NCI-H446 treated with DMSO at 0.1 percent for 48 hours (cell line): Measurements from ENCODE around the gene HKDC1.
A peak's percentile ranks its signal among the peaks of the same experiment; 100 is the strongest.
"Not testable (repeated sequence)": the region's sequence is repeated elsewhere in the genome, so short reads cannot be mapped to it uniquely, and the experiment has no call there.

Source experiments
- DNase-seq: peaks from one replicate; lab custom pipeline; 2025; lab: John Stamatoyannopoulos, UW

HKDC1 gene

DNA sequence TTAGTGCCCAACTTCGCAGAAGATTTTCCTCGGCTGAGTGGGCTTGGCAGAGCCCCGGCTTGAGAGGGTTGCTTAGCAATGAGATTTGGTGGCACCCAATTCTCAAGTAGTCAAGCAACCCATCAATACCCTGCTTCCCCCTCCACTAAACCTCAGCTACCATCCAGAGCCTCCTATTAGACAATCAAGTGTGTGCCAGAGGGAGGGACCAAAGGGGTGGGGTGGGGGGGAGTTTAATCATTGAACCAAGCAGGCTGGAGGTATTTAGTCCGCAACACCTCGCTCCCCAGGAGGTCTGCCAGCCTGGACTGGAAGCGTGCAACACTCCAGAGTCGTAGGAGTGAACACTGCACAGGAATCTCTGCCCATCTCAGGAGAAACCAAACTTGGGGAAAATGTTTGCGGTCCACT, at the start of gene HKDC1:
Gene HKDC1 (plus strand): TSS at position 292 of the 411 bp plus-strand sequence. CDS start 104 bp downstream, at position 396.
- no peak for DNase-seq

DNA sequence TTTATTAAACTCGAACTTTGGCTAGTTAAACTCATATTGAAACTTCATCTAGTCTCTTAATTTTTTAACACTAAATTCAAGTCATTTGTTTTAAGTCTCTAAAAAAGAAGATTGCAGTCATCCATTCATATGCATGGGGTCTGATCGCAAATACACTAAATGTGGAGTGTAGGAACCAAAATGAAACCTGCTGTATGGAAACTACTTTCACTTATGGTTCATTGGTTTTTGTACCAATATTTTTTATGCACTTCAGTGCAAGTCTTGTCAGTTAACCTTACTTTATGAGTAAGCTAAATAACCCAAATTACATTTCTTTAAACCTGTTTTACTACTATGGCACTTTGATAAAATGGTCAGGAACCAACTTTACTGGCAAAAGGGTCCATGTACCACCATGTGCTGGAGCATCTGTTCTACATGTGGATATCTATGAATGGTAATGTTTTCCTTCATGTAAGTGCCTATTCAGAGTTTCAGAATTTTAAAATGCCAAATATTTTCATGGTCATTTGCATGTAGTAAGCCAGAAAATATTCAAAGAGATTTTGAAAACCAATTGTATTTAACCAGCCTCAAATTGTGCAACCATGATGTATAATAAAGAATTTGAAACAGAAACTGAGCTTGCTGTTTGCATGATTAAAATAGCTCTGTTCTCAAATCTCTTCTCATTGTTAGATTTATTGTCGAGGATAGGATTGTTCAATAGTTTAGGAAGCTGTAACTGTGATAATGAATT, 47.7 kb upstream of the HKDC1 start:
- no peak for DNase-seq

DNA sequence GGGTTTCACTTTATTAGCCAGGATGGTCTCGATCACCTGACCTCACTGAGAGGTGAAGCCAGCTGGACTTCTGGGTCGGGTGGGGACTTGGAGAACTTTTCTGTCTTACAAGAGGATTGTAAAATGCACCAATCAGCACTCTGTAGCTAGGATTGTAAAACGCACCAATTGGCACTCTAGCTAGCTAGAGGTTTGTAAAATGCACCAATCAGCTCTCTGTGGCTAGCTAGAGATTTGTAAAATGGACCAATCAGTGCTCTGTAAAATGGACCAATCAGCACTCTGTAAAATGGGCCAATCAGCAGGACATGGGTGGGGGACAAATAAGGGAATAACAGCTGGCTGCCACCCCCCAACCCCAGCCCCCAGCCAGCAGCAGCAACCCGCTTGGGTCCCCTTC, 44.8 kb upstream of the HKDC1 start:
- not testable (repeated sequence) for DNase-seq

DNA sequence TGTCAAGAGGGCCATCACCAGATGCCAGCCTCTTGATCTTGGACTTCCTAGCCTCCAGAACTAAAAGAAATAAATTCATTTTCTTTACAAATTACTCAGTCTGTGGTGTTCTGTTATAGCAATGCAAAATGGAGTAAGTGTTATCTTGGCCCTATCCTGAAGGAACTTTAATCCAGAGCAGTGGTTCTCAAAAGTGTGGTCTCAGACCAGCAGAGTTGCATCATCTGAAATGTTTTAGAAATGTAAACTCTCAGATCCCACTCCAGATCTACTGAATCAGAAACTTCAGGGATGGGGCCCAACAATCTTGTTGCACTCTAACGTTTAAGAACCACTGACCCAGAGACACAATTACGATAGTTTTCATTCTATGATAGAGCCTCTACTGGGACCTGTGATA, 43.3 kb upstream of the HKDC1 start:
- DNase-seq, result no peak

DNA sequence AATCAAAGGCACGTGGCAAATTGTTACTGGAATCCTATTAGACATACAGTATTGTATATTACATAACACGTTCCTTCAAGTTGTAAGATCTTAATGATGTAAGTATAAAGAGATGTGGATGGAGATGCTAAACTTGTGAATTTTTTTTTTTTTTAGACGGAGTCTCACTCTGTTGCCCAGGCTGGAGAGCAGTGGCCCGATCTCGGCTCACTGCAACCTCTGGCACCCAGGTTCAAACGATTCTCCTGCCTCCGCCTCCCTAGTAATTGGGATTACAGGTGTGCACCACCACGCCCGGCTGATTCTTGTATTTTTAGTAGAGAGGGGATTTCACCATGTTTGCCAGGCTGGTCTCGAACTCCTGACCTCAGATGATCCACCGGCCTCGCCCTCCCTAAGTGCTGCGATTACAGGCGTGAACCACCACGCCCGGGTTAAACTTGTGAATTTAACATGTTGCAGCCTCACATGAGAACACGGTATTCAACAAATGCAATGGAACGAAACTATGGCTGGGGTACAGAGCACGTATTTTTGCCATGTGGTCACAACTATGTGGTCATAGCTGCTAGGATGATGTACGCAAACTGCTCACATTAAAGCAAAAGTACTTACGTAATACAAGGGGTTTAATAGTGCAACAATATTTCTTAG, 40.9 kb upstream of the HKDC1 start:
- DNase-seq, result no peak

DNA sequence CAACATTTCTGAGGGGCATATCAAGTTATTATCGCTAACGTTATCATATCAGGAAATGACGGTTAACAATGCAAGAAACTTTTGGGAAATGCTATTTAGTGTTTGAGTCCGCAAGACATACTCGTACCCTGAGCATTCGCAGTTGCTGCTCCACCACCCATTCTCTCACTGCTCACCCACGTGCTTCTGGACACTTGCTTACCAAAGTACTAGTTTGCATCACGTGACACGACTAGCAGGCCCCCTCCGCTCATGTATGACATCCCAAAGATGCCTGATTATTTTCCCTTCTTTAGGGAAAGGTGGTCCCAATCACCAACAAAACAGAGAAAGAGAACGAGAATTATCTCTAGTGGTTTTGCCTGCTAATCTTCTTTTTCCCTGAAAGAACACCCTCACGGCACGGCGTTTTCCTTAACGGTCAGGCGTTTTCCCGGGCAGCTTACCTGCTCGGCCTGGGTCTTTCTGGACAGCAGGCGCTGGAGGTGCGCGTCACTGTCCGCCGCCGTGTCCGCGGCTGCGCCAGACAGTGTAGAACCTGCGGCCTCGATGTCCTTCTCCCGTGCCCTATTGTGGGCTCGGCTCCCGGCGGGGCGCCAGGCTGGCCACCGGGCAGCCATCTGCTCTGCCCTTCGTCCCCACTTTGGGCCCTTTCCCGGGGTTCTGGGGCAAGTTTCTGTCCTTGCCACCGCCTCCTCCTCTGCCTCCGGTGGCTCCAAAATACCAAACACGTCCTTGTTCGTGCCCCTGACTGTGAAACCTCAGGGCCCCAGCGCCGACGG, 40.2 kb upstream of the HKDC1 start, which contains the start of gene SUPV3L1:
Gene SUPV3L1 (plus strand): TSS at position 492 of the 782 bp plus-strand sequence. CDS start 58 bp downstream, at position 550.
- DNase-seq, result peak; percentile 85

GRCh38 chr10:69180525-69181204, 39.5 kb upstream of the HKDC1 start:
- no peak for DNase-seq

DNA sequence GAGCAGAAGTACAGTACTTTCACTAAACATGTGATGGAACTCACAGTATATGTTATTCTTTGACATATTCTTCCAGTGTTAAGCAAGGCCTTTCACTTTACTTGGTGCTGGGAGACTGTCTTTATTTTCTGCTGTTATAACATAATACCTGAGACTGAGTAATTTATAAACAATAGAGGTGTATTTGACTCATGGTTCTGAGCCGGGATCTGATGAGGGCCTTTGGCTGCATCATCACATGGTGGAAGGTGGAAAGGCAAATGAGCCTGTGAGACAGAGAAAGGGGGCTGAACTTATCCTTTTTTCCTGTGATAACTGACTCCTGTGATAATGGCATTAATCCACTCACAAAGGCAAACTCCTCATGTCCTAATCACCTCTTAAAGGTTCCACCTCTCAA, 38.7 kb upstream of the HKDC1 start:
- no peak for DNase-seq

GRCh38 chr10:69182005-69182404, 38.1 kb upstream of the HKDC1 start:
- no peak for DNase-seq

GRCh38 chr10:69186524-69186923, 33.6 kb upstream of the HKDC1 start:
- no peak for DNase-seq

DNA sequence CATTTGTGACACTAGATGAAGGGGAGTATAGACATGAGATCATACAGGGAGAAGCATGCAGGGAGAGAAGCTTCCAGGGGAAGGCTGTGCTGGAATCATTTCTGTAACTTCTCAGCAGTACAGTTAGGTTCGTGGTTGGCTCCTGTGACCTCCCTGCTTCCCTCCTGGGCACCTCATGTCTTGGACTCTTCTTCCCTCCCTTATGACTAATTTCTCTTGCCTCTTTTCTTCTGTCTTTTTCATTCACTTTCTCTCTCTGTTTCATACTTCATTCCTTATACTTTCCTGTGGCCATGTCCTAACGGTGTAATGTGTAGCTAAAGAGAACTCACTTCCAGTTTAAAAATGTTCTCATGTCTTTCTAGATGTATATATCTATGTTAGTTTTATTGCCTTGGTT, 19.1 kb upstream of the HKDC1 start:
- no peak for DNase-seq

DNA sequence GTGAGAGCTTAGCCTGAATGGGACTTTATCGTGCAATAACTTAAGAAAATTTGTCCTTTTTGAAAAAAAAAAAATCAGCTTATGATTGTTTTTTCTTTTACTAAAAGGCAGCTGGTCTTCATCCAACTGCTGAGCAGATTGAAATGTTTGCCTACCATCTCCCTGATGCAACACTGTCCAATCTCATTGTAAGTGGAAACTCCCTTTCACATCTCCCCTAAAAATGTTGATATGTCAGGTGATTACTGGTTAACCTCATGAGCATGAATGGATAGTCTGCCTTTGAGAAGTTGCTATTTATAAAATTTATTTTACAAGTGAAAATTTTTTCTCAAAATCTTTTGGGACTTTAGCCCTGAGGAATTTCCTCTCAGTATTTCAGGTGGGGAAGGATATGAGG, 17.8 kb upstream of the HKDC1 start:
- no peak for DNase-seq

- DNase-seq, result no peak
These were observed 11.4 kb upstream of the HKDC1 start for GRCh38 chr10:69208761-69209160.

DNA sequence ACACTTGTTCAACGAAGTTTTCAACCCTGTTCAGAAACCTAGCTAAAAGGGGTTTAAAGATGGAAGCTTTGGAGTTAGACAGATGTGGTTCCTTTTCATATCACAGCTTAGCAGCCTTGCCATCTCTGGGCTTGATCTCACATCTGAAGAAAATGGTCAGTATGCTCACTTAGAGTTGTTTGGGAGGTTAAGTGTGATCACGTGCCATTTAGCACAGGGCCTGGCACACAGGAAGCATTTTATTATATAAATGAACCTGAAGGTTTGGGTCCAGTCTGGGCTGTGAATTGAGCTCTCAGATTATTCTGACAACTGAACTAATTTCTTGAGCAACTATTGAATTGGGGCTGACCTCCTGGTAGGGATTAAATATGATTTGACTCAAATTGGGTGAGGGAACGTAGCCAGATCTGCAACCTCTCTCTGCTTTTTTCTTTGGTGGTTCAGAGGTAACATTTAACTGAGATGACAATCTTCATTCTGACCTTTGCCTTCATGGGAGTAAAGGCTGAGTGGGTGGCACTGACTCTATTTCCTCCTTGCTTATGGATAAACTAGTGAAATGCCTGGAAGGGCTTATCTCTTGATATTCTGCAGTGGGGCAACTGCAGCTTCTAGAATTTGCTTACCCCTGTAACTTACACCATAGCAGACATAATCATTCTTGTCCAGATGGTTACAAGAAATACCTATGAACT, 10.2 kb upstream of the HKDC1 start:
- no peak for DNase-seq

DNA sequence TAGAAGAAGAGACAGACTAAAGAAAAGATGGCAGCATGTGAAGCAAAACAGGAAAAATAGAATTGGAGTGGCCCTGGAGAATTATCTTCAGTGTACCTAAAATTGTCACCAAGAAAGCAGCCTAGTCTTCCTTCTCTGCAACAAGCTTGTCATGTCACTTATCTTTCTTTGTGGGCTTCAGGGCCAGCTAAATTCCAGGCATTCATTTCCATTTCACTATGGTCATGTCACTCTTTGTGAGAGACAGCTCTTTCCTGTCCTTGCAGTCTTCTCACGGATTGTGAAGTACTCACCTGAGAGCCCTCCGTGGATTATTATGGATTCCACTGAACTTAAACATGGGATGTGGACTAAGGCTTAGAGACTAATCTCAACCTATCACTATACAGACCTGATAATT, 9.0 kb upstream of the HKDC1 start:
- no peak for DNase-seq

- no peak for DNase-seq
These were observed 8.6 kb upstream of the HKDC1 start for GRCh38 chr10:69211524-69211923.

- no peak for DNase-seq
These were observed 6.4 kb upstream of the HKDC1 start for GRCh38 chr10:69213591-69214311.

- no peak for DNase-seq
These were observed 5.4 kb upstream of the HKDC1 start for GRCh38 chr10:69214666-69215131.

GRCh38 chr10:69215405-69216171, 4.5 kb upstream of the HKDC1 start:
- no peak for DNase-seq

DNA sequence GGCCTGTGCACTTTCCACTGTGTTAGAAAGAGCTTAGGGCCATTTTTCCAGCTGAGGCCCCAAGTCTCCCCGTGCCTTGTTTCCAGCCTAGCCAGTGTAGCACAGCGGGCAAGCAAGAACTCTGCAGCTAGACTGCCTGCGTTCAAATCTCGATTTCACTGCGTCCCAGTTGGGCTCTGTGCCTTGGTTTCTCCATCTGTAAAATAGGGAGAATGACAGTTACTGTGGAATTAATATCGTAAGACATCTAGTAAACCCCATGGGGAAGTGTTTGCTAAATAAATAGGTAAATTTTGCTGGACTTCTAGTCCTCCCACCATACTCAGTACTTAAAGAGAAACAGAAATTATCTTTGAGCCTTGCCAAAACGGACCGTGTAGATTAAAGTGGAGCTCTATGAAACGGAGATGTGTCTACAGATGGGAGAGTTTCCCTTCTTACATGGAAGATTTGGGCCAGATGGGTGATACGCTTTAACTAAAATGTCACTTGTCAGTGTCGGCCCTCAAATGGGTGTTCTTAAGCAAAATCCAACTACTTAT, 3.5 kb upstream of the HKDC1 start:
- DNase-seq, result no peak
